MM.1S (cell line): ENCODE data around the gene CABLES1.
A peak's percentile ranks its signal among the peaks of the same experiment; 100 is the strongest.

Experiments
- DNase-seq: peaks from one replicate; pipeline ENCODE4 v3.0.0-alpha.2; 2015
- H2AFZ ChIP-seq: fragments of 300-600 bp; sonication (generic); 2 replicates; pipeline ENCODE4 v1.6.0; 2016; ENCODE audit warnings: antibody characterized with exemption, low read length
- H3F3A ChIP-seq: fragments of 300-600 bp; sonication (generic); 2 replicates; pipeline ENCODE4 v1.6.1; 2016; ENCODE audit warnings: mild to moderate bottlenecking, antibody characterized with exemption, low read length, moderate library complexity, mixed read lengths; ENCODE audit not compliant: insufficient read depth
- H3K27ac ChIP-seq: fragments of 300-600 bp; sonication (generic); 2 replicates; pipeline ENCODE4 v1.5.1; 2016; ENCODE audit warnings: mild to moderate bottlenecking, low read length
- H3K27me3 ChIP-seq: fragments of 300-600 bp; sonication (generic); replicated peaks from 2 replicates; pipeline ENCODE4 v1.6.0; 2016; ENCODE audit warnings: low read length; ENCODE audit not compliant: insufficient read depth
- H3K36me3 ChIP-seq: fragments of 300-600 bp; sonication (generic); replicated peaks from 2 replicates; pipeline ENCODE4 v1.6.1; 2016; ENCODE audit warnings: mild to moderate bottlenecking, low read length, mixed read lengths; ENCODE audit not compliant: insufficient read depth
- H3K4me1 ChIP-seq: fragments of 300-600 bp; sonication (generic); 2 replicates; pipeline ENCODE4 v1.6.1; 2016; ENCODE audit warnings: low read length, mixed read lengths
- H3K4me2 ChIP-seq: fragments of 300-600 bp; sonication (generic); 2 replicates; pipeline ENCODE4 v1.6.0; 2016; ENCODE audit warnings: low read depth, low read length
- H3K4me3 ChIP-seq: fragments of 300-600 bp; sonication (generic); 2 replicates; pipeline ENCODE4 v1.5.1; 2016; ENCODE audit warnings: low read length, mixed read lengths
- H3K79me2 ChIP-seq: fragments of 300-600 bp; sonication (generic); 2 replicates; pipeline ENCODE4 v1.6.1; 2016; ENCODE audit warnings: mixed run types, low read length, mixed read lengths
- H3K9ac ChIP-seq: fragments of 300-600 bp; sonication (generic); 2 replicates; pipeline ENCODE4 v1.6.1; 2016; ENCODE audit warnings: low read length, mixed read lengths
- H3K9me2 ChIP-seq: fragments of 300-600 bp; sonication (generic); replicated peaks from 2 replicates; pipeline ENCODE4 v1.6.1; 2016; ENCODE audit warnings: mild to moderate bottlenecking, low read length, mixed read lengths; ENCODE audit not compliant: insufficient read depth
- H3K9me3 ChIP-seq: fragments of 300-600 bp; sonication (generic); replicated peaks from 2 replicates; pipeline ENCODE4 v1.6.1; 2016; ENCODE audit warnings: mild to moderate bottlenecking, low read length, mixed read lengths; ENCODE audit not compliant: insufficient read depth
- H4K20me1 ChIP-seq: fragments of 300-600 bp; sonication (generic); 2 replicates; pipeline ENCODE4 v1.6.1; 2016; ENCODE audit warnings: mild to moderate bottlenecking, low read length, moderate library complexity, mixed read lengths; ENCODE audit not compliant: insufficient read depth
- CTCF ChIP-seq: fragments of 300-600 bp; sonication (generic); IDR thresholded peaks from 2 replicates; pipeline ENCODE4 v1.5.1; 2016; ENCODE audit warnings: antibody characterized with exemption, low read length, mixed read lengths
- EZH2 ChIP-seq: fragments of 300-600 bp; sonication (generic); optimal IDR thresholded peaks from 2 replicates; pipeline ENCODE3; 2017; ENCODE audit warnings: low read depth, mild to moderate bottlenecking, antibody characterized with exemption, low read length, mixed read lengths
- EZH2phosphoT487 ChIP-seq: fragments of 300-600 bp; sonication (generic); IDR thresholded peaks from 2 replicates; pipeline ENCODE4 v1.6.1; 2018; ENCODE audit warnings: antibody characterized with exemption, low read length

The CABLES1 gene

GRCh38 chr18:23131693-23132319 is 3.5 kb upstream of the CABLES1 start:
- Histone ChIP-seq H4K20me1 (no peaks in the 10 kb centered on the region), H3K79me2 (peaks cover 22% of the 10 kb centered on the region), H3K4me2 (no peak overlapping the region), H3K36me3 (no peaks in the 10 kb centered on the region), H3K9me2 (no peaks in the 10 kb centered on the region), H3K4me1 (peaks cover 20% of the 10 kb centered on the region), H3K27ac (no peak overlapping the region), H3F3A (peaks cover 20% of the 10 kb centered on the region), H2AFZ (0 out of 2 replicates have a peak overlapping the region, but pooled peaks have one; percentile 26), H3K27me3 (no peaks in the 10 kb centered on the region), H3K9ac (no peak overlapping the region), H3K9me3 (no peaks in the 10 kb centered on the region), H3K4me3 (no peak overlapping the region)
- DNase-seq: peak; percentile 78
- TF ChIP-seq CTCF (peak; percentile 76), EZH2 (no peak)

- Histone ChIP-seq H3K27ac (peak overlapping the region; percentile 98), H4K20me1 (no peaks in the 10 kb centered on the region), H3K4me3 (peak overlapping the region; percentile 71), H3K9me2 (no peaks in the 10 kb centered on the region), H3F3A (peaks cover 29% of the 10 kb centered on the region), H3K4me2 (peak overlapping the region; percentile 100), H2AFZ (peak overlapping the region; percentile 47), H3K79me2 (peaks cover 46% of the 10 kb centered on the region), H3K4me1 (peaks cover 34% of the 10 kb centered on the region), H3K9ac (peak overlapping the region; percentile 88), H3K36me3 (0 out of 2 replicates have a peak, but pooled peaks cover 2% of the 10 kb centered on the region), H3K27me3 (no peaks in the 10 kb centered on the region), H3K9me3 (no peaks in the 10 kb centered on the region)
- TF ChIP-seq EZH2: no peak
- DNase-seq: peak; percentile 96
Measured at GRCh38 chr18:23133860-23134779, 1.2 kb upstream of the CABLES1 start.

- H3K36me3 ChIP-seq: 0 out of 2 replicates have a peak, but pooled peaks cover 2% of the 10 kb centered on the region
- no peaks in the 10 kb centered on the region for H3K27me3 ChIP-seq
- H3K4me2 ChIP-seq: peak overlapping the region; percentile 100; the same call in 1 of the 2 replicates
- peak overlapping the region; percentile 98 for H3K27ac ChIP-seq
- H2AFZ ChIP-seq: no peak overlapping the region
- TF ChIP-seq EZH2: no peak
- TF ChIP-seq EZH2phosphoT487: no peak
- no peak for TF ChIP-seq CTCF
- H3K79me2 ChIP-seq: peaks cover 62% of the 10 kb centered on the region
- H3F3A ChIP-seq: peaks cover 29% of the 10 kb centered on the region
- peaks cover 38% of the 10 kb centered on the region for H3K4me1 ChIP-seq
- DNase-seq: peak; percentile 44
- H3K9me3 ChIP-seq: no peaks in the 10 kb centered on the region
- H3K9ac ChIP-seq: peak overlapping the region; percentile 88
- no peaks in the 10 kb centered on the region for H4K20me1 ChIP-seq
- H3K4me3 ChIP-seq: peak overlapping the region; percentile 93
- no peaks in the 10 kb centered on the region for H3K9me2 ChIP-seq
Measured at GRCh38 chr18:23135550-23136325, 453 bp downstream of the CABLES1 start.
